Smooth muscle cell of the brain vasculature (primary cell): ENCODE measurements around the gene CTDSPL.
"Not testable (repeated sequence)": the region's sequence is repeated elsewhere in the genome, so short reads cannot be mapped to it uniquely, and the experiment has no call there.

Experiments used
- DNase-seq: peaks from one replicate; pipeline ENCODE4 v3.0.0-alpha.2; 2012; ENCODE audit warnings: low read depth, low spot score

CTDSPL gene

GRCh38 chr3:37967260-37967881 is 105.7 kb downstream of the CTDSPL start:
- DNase-seq = no peak

- DNase-seq = no peak
Measured at GRCh38 chr3:37968199-37968598, 106.5 kb downstream of the CTDSPL start.

GRCh38 chr3:37968813-37969595 is 107.3 kb downstream of the CTDSPL start:
- DNase-seq = no peak

DNA sequence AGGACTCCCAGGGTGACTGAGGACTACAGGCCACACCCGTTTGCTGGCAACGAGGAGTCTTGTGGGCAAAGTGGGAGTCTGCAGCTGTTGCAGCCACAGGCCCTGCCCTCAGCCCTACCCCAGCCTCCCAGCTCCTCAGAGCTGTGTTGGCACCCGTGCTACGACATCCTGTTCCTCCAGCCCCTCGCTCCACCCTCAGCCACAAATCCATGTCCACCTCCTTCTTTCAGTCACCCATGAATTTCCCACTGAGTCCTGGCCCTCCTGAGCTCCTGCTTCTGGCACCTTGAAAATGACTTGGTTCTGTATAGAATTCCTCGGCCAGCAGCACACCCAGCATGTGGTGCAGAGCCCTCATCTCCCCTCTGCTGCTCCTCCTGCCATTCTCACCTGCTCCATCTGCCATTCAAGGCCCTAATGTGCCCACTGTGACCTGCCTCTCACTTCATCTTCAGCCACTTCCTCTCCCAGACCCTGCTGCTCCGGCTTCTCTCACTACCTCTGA is 108.0 kb downstream of the CTDSPL start:
- DNase-seq = no peak

- no peak for DNase-seq
Measured at GRCh38 chr3:37970802-37971201, 109.1 kb downstream of the CTDSPL start.

DNA sequence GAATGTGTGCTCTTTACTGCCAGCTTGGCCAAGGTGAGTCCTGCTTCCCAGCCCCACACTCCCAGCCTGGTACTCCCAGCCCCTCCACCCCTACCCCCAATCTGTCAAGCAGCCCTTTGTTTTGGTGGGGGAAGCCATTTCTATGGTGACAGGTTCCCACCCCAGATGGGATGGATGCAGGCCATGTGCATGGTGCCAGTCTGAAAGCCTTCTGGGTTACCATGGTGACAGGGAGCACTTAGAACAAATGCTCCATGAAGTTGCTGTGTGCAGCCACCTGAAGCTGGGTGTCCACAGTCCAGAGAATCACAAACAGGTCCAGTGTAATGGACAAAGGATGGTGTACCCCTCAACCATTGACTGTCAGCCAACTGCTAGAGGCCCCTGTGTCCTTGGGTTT is 109.8 kb downstream of the CTDSPL start:
- DNase-seq = no peak

DNA sequence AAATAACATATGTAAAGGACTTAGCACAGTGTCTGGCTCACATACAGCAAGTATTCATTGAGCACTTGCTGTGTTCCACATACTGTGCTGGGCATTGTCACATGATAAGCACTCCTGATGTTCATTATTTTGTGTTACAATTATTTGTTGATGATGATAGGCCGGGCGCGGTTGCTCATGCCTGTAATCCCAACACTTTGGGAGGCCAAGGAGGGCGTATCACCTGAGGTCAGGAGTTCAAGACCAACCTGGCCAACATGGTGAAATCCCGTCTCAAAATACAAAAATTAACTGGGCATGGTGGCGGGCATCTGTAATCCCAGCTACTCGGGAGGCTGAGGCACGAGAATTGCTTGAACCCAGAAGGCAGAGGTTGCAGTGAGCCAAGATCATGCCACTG is 110.4 kb downstream of the CTDSPL start:
- DNase-seq = not testable (repeated sequence)

GRCh38 chr3:37973246-37974054 is 111.8 kb downstream of the CTDSPL start:
- no peak for DNase-seq

GRCh38 chr3:37974121-37975083 is 112.7 kb downstream of the CTDSPL start:
- DNase-seq = peak; percentile 33

DNA sequence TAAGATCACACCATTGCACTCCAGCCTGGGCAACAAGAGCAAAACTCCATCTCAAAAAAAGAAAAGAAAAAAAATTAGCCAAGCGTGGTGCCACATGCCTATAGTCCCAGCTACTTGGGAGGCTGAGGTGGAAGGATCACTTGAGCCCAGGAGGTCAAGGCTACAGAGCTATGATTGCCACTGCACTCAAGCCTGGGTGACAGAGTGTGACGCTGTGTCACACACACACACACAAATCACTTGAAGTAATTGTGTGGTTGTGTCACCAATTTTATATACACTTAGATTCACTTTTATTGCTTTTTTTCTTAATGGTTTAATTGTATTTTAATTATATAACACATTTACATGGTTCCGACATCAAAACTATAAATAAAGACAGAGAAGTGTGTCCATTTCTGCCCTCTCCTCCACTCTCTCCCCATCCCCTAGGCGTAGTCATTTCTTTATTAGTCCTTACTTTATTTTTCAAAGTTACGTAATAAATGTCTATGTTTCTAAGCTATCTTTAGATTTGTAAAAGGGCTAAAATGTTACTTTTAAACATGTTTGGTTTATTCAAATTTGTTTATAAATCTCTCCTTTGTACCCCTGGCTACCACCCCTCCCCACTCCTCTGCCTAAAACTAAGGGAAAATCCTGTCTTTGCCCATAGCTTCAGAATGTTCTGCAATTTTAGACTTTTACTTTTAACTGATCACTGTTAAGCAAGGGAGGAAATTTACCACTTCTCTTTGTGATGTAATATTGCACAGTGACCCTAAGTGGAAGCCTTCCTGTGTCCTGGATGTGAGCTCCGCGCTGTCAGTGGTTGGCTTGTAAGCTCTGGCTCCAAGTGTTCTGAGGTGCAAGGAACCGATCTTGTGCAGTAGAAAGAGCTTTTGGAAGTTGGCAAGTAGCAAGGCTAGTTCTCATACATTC is 118.1 kb downstream of the CTDSPL start:
- DNase-seq = no peak

- DNase-seq = no peak
Measured at GRCh38 chr3:37980462-37981347, 119.0 kb downstream of the CTDSPL start.

- no peak for DNase-seq
Measured at GRCh38 chr3:37981348-37981664, 119.6 kb downstream of the CTDSPL start.

GRCh38 chr3:37982331-37982730 is 120.7 kb downstream of the CTDSPL start:
- no peak for DNase-seq

- DNase-seq = no peak
Measured at GRCh38 chr3:37984051-37984450, 122.4 kb downstream of the CTDSPL start.

- no peak for DNase-seq
Measured at GRCh38 chr3:37984596-37984995, 122.9 kb downstream of the CTDSPL start.

DNA sequence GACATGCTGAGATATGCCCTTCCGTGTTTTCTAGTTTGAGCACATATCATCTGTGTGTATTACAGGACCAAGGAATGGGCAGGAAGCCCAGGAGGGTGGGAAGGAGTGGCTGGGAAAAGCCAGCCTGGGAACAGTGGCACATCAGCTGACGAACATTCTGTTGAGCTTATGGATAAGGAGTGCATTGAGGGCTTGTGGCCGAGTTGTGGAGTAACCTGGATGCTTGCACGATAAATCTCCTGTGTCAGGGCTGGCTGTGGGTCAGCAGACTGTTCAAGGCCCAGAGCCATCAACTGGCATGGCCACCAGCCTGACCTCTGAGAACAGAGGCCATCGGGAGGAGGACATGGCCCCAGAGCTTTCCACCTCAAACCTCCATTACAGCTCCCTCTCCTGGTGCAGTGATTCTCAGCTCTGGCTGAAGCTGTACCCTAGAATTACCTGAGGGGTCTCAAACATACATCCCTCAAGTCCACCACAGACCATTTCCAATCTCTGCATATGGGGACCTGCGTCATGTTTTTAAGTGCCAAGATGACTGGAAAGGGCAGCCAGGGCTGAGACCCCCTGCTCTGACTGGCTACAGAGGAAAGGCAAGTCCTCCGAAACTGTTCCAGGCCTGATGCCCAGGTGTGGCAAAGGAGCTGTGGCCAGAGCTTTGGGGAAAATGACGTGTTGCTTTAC is 124.1 kb downstream of the CTDSPL start:
- no peak for DNase-seq

GRCh38 chr3:37986479-37987314 is 125.0 kb downstream of the CTDSPL start:
- no peak for DNase-seq

GRCh38 chr3:37987315-37987697 is 125.6 kb downstream of the CTDSPL start:
- no peak for DNase-seq
